Measurements from ENCODE around the gene MCU. TPM values are rescaled to one million over a fixed set of nuclear protein-coding genes. Genes with fewer than 3 reads are reported as not detected.

The MCU gene
- total RNA-seq, 2 donors from 2014 or later, result 15.0 to 24.6 TPM

- no peaks in the 10 kb centered on the region for H3K4me1 ChIP-seq (ENCODE audit: control insufficient read depth in 1 of 2, low read depth in 2 of 2)
- no peak overlapping the region for H3K27ac ChIP-seq
- no peaks in the 10 kb centered on the region for H3K9me3 ChIP-seq
- H3K36me3 ChIP-seq, result no peaks in the 10 kb centered on the region
- DNase-seq (ENCODE audit: low spot score) (no peak), ATAC-seq (ENCODE audit: insufficient number of reproducible peaks, low FRiP score, low read depth) (no peak)
- no peak overlapping the region for H3K4me3 ChIP-seq
- no peak for TF ChIP-seq CTCF (IDR thresholded peaks at IDR 0.05)
- H3K27me3 ChIP-seq (replicated peaks; ENCODE audit: insufficient read depth), result no peaks in the 10 kb centered on the region
Observed at GRCh38 chr10:72852508-72852907, 160.6 kb downstream of the MCU start.

DNA sequence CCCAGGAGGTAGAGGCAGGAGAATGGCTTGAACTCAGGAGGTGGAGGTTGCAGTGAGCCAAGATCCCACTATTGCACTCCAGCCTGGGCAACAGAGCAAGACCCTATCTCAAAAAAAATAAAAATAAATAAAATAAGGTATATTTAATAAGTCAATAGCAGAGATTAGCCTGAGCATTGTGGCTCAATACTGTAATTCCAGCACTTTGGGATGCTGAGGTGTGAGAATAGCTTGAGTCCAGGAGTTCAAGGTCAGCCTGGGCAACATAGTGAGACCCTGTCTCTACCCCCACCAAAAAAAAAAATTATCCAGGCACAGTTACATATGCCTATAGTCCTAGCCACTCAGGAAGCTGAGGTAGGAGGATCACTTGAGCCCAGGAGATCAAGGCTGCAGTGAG, 163.2 kb downstream of the MCU start:
- H3K27me3 ChIP-seq (replicated peaks; ENCODE audit: insufficient read depth), result no peaks in the 10 kb centered on the region
- DNase-seq (ENCODE audit: low spot score), result no peak

GRCh38 chr10:72855790-72856189, 163.8 kb downstream of the MCU start:
- TF ChIP-seq CTCF (IDR thresholded peaks at IDR 0.05), result no peak
- Histone ChIP-seq H3K36me3 (no peaks in the 10 kb centered on the region), H3K4me3 (no peak overlapping the region), H3K27me3 (replicated peaks; ENCODE audit: insufficient read depth) (no peaks in the 10 kb centered on the region), H3K27ac (no peak overlapping the region), H3K9me3 (no peaks in the 10 kb centered on the region), H3K4me1 (ENCODE audit: control insufficient read depth in 1 of 2, low read depth in 2 of 2) (no peaks in the 10 kb centered on the region)
- ATAC-seq (ENCODE audit: insufficient number of reproducible peaks, low FRiP score, low read depth), result no peak
- DNase-seq (ENCODE audit: low spot score), result no peak

More for the DNA sequence above, 163.2 kb downstream of the MCU start:
- TF ChIP-seq CTCF (IDR thresholded peaks at IDR 0.05), result no peak
- Histone ChIP-seq H3K36me3 (no peaks in the 10 kb centered on the region), H3K4me3 (no peak overlapping the region), H3K27ac (no peak overlapping the region), H3K9me3 (no peaks in the 10 kb centered on the region), H3K4me1 (ENCODE audit: control insufficient read depth in 1 of 2, low read depth in 2 of 2) (no peaks in the 10 kb centered on the region)
- no peak for ATAC-seq (ENCODE audit: insufficient number of reproducible peaks, low FRiP score, low read depth)

DNA sequence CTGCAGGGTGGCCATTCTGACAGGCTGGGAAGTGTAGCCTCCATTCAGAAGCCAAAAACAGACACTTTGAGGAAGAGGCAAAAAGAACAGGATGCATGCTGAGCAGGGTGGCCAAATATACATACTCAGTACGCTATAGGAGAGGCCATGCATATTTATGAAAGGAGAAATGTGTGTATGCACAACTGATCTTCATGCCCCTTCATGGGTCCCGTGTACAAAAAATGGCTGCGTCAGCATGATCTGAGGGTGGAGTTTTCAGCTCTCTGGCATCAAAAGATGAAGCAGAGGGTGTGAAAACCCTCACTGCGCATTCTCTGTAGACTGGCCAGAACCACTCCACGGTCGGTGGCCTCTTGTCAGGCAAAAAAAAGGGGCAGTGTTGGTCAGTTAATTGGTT, 166.1 kb downstream of the MCU start:
- Histone ChIP-seq H3K27me3 (replicated peaks; ENCODE audit: insufficient read depth) (no peaks in the 10 kb centered on the region), H3K27ac (no peak overlapping the region), H3K4me1 (ENCODE audit: control insufficient read depth in 1 of 2, low read depth in 2 of 2) (no peaks in the 10 kb centered on the region), H3K36me3 (peaks cover 4% of the 10 kb centered on the region), H3K4me3 (no peak overlapping the region), H3K9me3 (no peaks in the 10 kb centered on the region)
- ATAC-seq (ENCODE audit: insufficient number of reproducible peaks, low FRiP score, low read depth) (no peak), DNase-seq (ENCODE audit: low spot score) (no peak)
- no peak for TF ChIP-seq CTCF (IDR thresholded peaks at IDR 0.05)

DNA sequence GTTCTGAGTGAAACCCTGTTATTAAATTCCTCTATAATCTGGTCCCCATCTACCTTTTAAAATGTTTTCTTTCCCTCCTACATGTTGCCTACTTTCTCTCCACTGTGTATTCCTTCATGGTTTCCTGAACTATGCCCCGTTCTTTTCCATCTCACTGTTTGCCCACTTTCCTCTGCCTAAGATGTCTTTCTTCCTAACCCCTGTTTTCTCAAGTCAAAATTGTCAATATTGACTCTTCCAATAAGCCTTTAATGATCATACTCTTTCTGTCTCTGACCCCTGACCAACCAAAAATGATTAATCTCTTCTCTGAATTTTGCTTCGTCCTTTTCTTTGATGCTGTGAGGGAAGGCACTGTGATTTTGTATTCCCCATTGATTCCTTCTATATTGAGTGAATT, 171.0 kb downstream of the MCU start:
- Histone ChIP-seq H3K27ac (no peak overlapping the region), H3K4me1 (ENCODE audit: control insufficient read depth in 1 of 2, low read depth in 2 of 2) (no peaks in the 10 kb centered on the region)

More for the DNA sequence above, 171.0 kb downstream of the MCU start:
- ATAC-seq (ENCODE audit: insufficient number of reproducible peaks, low FRiP score, low read depth) (no peak), DNase-seq (ENCODE audit: low spot score) (no peak)
- no peak for TF ChIP-seq CTCF (IDR thresholded peaks at IDR 0.05)
- Histone ChIP-seq H3K9me3 (no peaks in the 10 kb centered on the region), H3K27me3 (replicated peaks; ENCODE audit: insufficient read depth) (no peaks in the 10 kb centered on the region), H3K36me3 (peaks cover 4% of the 10 kb centered on the region), H3K4me3 (no peak overlapping the region)

Data from thoracic aorta (tissue), 2 donors.